ENCODE measurements around the gene KMT2D. TPM values are rescaled to one million over a fixed set of nuclear protein-coding genes. Genes with fewer than 3 reads are reported as not detected.

The KMT2D gene
- total and polyA plus RNA-seq, 2 of the 8 experiments (the other 6 are each of a cell fraction or from before 2014, with no cell fraction given) = 9.1 to 86.3 TPM

- CTCF ChIA-PET (ENCODE audit: partially characterized antibody) = interaction anchor here (0.6 to 3.2 kb wide), 9 partner anchors 10 to 88 kb away, joined by 3 to 35 read pairs (median 4); partner anchors contain the start of gene RHEBL1
- no peak for FAIRE-seq
- peaks cover 35 to 57% (median 51%) of the 10 kb centered on the region in 4 experiments for H3K36me3 ChIP-seq (ENCODE audit: control insufficient read depth in 2 of 4, insufficient read depth in 4 of 4, low read length in 3 of 4)
Measured at GRCh38 chr12:49054524-49054923, 6.1 kb downstream of the KMT2D start.

More at GRCh38 chr12:49054524-49054923, 6.1 kb downstream of the KMT2D start:
- H2BK12ac ChIP-seq (ENCODE audit: low read depth, low read length) = no peak overlapping the region
- H3K4me2 ChIP-seq (ENCODE audit: insufficient read depth in 1 of 2, low read depth in 2 of 2, low read length in 2 of 2) = no peak overlapping the region
- H2AK5ac ChIP-seq (ENCODE audit: low read depth, low read length) = no peak overlapping the region
- no peak overlapping the region for H4K8ac ChIP-seq (ENCODE audit: extremely low read depth, insufficient read depth, low read length)
- H4K5ac ChIP-seq (ENCODE audit: insufficient read length, low read depth, low read length) = no peak overlapping the region
- POLR2A ChIA-PET (ENCODE audit: partially characterized antibody) = interaction anchor here (0.7 to 2.4 kb wide), 4 partner anchors 10 to 57 kb away, joined by 3 to 13 read pairs (median 4); no protein-coding TSS in a partner anchor
- peaks cover 35% of the 10 kb centered on the region for H3K79me1 ChIP-seq (ENCODE audit: low read depth, low read length)
- no peak overlapping the region for H3K27ac ChIP-seq (ENCODE audit: low read depth, low read length)
- no peak overlapping the region for H3K9ac ChIP-seq (replicated peaks in 1 of 4; ENCODE audit: extremely low read depth in 1 of 4, low read depth in 3 of 4, low read length in 3 of 4)
- H3K18ac ChIP-seq (ENCODE audit: extremely low read depth, low read length) = no peak overlapping the region
- TF ChIP-seq RBBP5 (IDR thresholded peaks at IDR 0.05; ENCODE audit: borderline replicate concordance, low read depth, low read length) (no peak), TCF12 (IDR thresholded peaks at IDR 0.05; ENCODE audit: low read depth, low read length) (no peak), CBX8 (IDR thresholded peaks at IDR 0.05; ENCODE audit: borderline replicate concordance, low read depth, low read length) (no peak), CBX5 (IDR thresholded peaks at IDR 0.05; ENCODE audit: low read depth, low read length) (no peak), RAD21 (IDR thresholded peaks at IDR 0.05 in 1 of 2, conservative IDR thresholded peaks at IDR 0.05 in 1 of 2; ENCODE audit: low read depth in 2 of 2, low read length in 2 of 2) (no peak), PHF8 (conservative IDR thresholded peaks at IDR 0.05; ENCODE audit: low read depth, low read length) (no peak), TAF1 (IDR thresholded peaks at IDR 0.05; ENCODE audit: low read depth, low read length) (no peak), MAX (IDR thresholded peaks at IDR 0.05) (no peak), GABPA (IDR thresholded peaks at IDR 0.05; ENCODE audit: borderline replicate concordance, insufficient read depth, low read length) (no peak), EZH2 (IDR thresholded peaks at IDR 0.05; ENCODE audit: low read depth, low read length, severe bottlenecking) (no peak)
- no peak overlapping the region for H2BK20ac ChIP-seq (ENCODE audit: low read length)
- H3K79me2 ChIP-seq (ENCODE audit: control insufficient read depth in 1 of 2, insufficient read depth in 2 of 2, low read length in 2 of 2) = peaks cover 48 to 61% of the 10 kb centered on the region in 2 experiments
- H3K27me3 ChIP-seq (replicated peaks in 1 of 4; ENCODE audit: control insufficient read depth in 3 of 4, extremely low read depth in 1 of 4, insufficient read depth in 3 of 4, low read length in 3 of 4) = no peaks in the 10 kb centered on the region
- H4K91ac ChIP-seq (replicated peaks; ENCODE audit: insufficient read length, low read length) = no peak overlapping the region
- H3K9me3 ChIP-seq (ENCODE audit: insufficient read depth in 2 of 2, low read depth in 1 of 2, low read length in 1 of 2) = no peaks in the 10 kb centered on the region
- H4K20me1 ChIP-seq (replicated peaks in 1 of 2; ENCODE audit: control insufficient read depth in 1 of 2, insufficient read depth in 2 of 2, low read length in 2 of 2) = peaks cover 47 to 74% of the 10 kb centered on the region in 2 experiments
- no peak for DNase-seq (ENCODE audit: low read depth in 1 of 2, low spot score in 2 of 2)
- 95% methylated on average over 10 of the region's 10 CpGs; no CpG with 5 or more reads in 1 of the 2 experiments for whole genome bisulfite sequencing, 2 experiments (ENCODE audit: extremely low coverage in 1 of 2, insufficient coverage in 1 of 2, insufficient read length in 1 of 2, insufficient replicate concordance in 2 of 2, low coverage in 1 of 2, low lambda C conversion rate in 2 of 2, missing lambda C conversion rate in 1 of 2)
- H3K4me3 ChIP-seq (ENCODE audit: extremely low read depth in 1 of 4, insufficient read depth in 2 of 4, low read depth in 3 of 4, low read length in 4 of 4) = no peak overlapping the region
- H2AFZ ChIP-seq (ENCODE audit: low read length) = no peak overlapping the region
- peaks cover 10% of the 10 kb centered on the region; the same call in 1 of the 2 replicates for H3K23me2 ChIP-seq (ENCODE audit: low read depth, low read length)
- no peak overlapping the region for H3K23ac ChIP-seq (ENCODE audit: insufficient read length)
- H3K4ac ChIP-seq (replicated peaks; ENCODE audit: insufficient read length, low read depth, low read length) = no peak overlapping the region
- no peak overlapping the region for H3K14ac ChIP-seq (ENCODE audit: insufficient read length)
- H2BK15ac ChIP-seq (ENCODE audit: low read length) = no peak overlapping the region
- H2BK5ac ChIP-seq (ENCODE audit: low read depth, low read length) = no peak overlapping the region
- H3K56ac ChIP-seq (replicated peaks; ENCODE audit: insufficient read length, low read depth, low read length) = no peak overlapping the region
- peaks cover 9 to 37% (median 13%) of the 10 kb centered on the region in 4 experiments for H3K4me1 ChIP-seq (replicated peaks in 1 of 4; ENCODE audit: control insufficient read depth in 3 of 4, insufficient read depth in 4 of 4, low read length in 3 of 4)
- H2BK120ac ChIP-seq (replicated peaks; ENCODE audit: low read depth, low read length) = no peak overlapping the region

Measured in H1 (cell line).